HEK293T (cell line): ENCODE results near the gene PTGES.

ENCODE experiments used
- ELF4 ChIP-seq: fragments of 450-650 bp; IDR thresholded peaks from 2 replicates; pipeline ENCODE4 v1.6.1; 2017; ENCODE audit warnings: antibody characterized with exemption
- FOXK2 ChIP-seq: fragments of 450-650 bp; IDR thresholded peaks from 2 replicates; pipeline ENCODE4 v1.6.1; 2016; ENCODE audit warnings: mild to moderate bottlenecking
- L3MBTL2 ChIP-seq: fragments of 450-650 bp; conservative IDR thresholded peaks from 2 replicates; pipeline ENCODE4 v1.6.1; 2016; ENCODE audit warnings: mild to moderate bottlenecking
- SP1 ChIP-seq: fragments of 450-650 bp; IDR thresholded peaks from 2 replicates; pipeline ENCODE4 v1.6.1; 2017
- SUZ12 ChIP-seq: fragments of 450-650 bp; IDR thresholded peaks from 2 replicates; pipeline ENCODE4 v1.6.1; 2016; ENCODE audit warnings: mild to moderate bottlenecking
- TARDBP ChIP-seq: fragments of 450-650 bp; IDR thresholded peaks from 2 replicates; pipeline ENCODE4 v1.6.1; 2016

GRCh38 chr9:129725795-129726251, 27.0 kb downstream of the PTGES start:
- TF ChIP-seq TARDBP: no peak
- no peak for TF ChIP-seq L3MBTL2
- TF ChIP-seq ELF4: no peak
- TF ChIP-seq FOXK2: no peak
- TF ChIP-seq SP1: no peak
- TF ChIP-seq SUZ12: no peak
